Measurements from ENCODE around the gene SLC13A2. TPM values are rescaled to one million over a fixed set of nuclear protein-coding genes. Genes with fewer than 3 reads are reported as not detected.

Gene SLC13A2
- total RNA-seq, 3 donors from 2014 or later (not counting 1 experiment from before 2014, with no cell fraction given) = not detected

- intact Hi-C loops (cut with micrococcal nuclease) = no loop called here
- Mint-ChIP-seq H3K27me3 (ENCODE audit: low read depth in 2 of 2) (peaks cover 0 to 2% of the 10 kb centered on the region in 2 donors), H3K4me1 (no peaks in the 10 kb centered on the region), H3K9me3 (no peaks in the 10 kb centered on the region), H3K4me3 (no peak overlapping the region), H3K27ac (no peak overlapping the region), H3K36me3 (no peaks in the 10 kb centered on the region)
- DNase-seq = no peak
- no peak for TF ChIP-seq CTCF (IDR thresholded peaks at IDR 0.05)
- Histone ChIP-seq H3K9me3 (ENCODE audit: control insufficient read depth, insufficient read depth, low read length) (no peaks in the 10 kb centered on the region), H3K4me1 (ENCODE audit: control insufficient read depth, insufficient read depth, low read length) (no peaks in the 10 kb centered on the region), H3K36me3 (ENCODE audit: control insufficient read depth, insufficient read depth, low read length) (no peaks in the 10 kb centered on the region), H3K27ac (ENCODE audit: low read length) (no peak overlapping the region), H3K4me3 (ENCODE audit: low read length) (no peak overlapping the region), H3K27me3 (ENCODE audit: control insufficient read depth, insufficient read depth, low read length) (no peaks in the 10 kb centered on the region)
- 89% methylated on average over 6 of the region's 7 CpGs for WGBS (ENCODE audit: insufficient coverage)
- ATAC-seq = no peak
Measured at GRCh38 chr17:28532050-28532960, 58.9 kb downstream of the SLC13A2 start.

GRCh38 chr17:28533091-28533807 lies 59.8 kb downstream of the SLC13A2 start:
- no peaks in the 10 kb centered on the region for H3K36me3 Mint-ChIP-seq
- no peak overlapping the region for H3K4me3 Mint-ChIP-seq
- DNase-seq = no peak
- ATAC-seq = no peak
- Histone ChIP-seq H3K27me3 (ENCODE audit: control insufficient read depth, insufficient read depth, low read length) (no peaks in the 10 kb centered on the region), H3K4me1 (ENCODE audit: control insufficient read depth, insufficient read depth, low read length) (no peaks in the 10 kb centered on the region), H3K4me3 (ENCODE audit: low read length) (no peak overlapping the region), H3K36me3 (ENCODE audit: control insufficient read depth, insufficient read depth, low read length) (no peaks in the 10 kb centered on the region), H3K27ac (ENCODE audit: low read length) (no peak overlapping the region), H3K9me3 (ENCODE audit: control insufficient read depth, insufficient read depth, low read length) (no peaks in the 10 kb centered on the region)
- WGBS (ENCODE audit: insufficient coverage) = 86% methylated on average over 16 of the region's 16 CpGs
- no peak overlapping the region for H3K27ac Mint-ChIP-seq
- intact Hi-C loops (cut with micrococcal nuclease) = no loop called here
- TF ChIP-seq CTCF (IDR thresholded peaks at IDR 0.05) = no peak
- H3K4me1 Mint-ChIP-seq = no peaks in the 10 kb centered on the region
- peaks cover 0 to 2% of the 10 kb centered on the region in 2 donors for H3K27me3 Mint-ChIP-seq (ENCODE audit: low read depth in 2 of 2)
- no peaks in the 10 kb centered on the region for H3K9me3 Mint-ChIP-seq

GRCh38 chr17:28534740-28535375 lies 61.4 kb downstream of the SLC13A2 start:
- 84% methylated on average over 10 of the region's 11 CpGs for WGBS (ENCODE audit: insufficient coverage)
- Histone ChIP-seq H3K9me3 (ENCODE audit: control insufficient read depth, insufficient read depth, low read length) (no peaks in the 10 kb centered on the region), H3K4me3 (ENCODE audit: low read length) (no peak overlapping the region), H3K27ac (ENCODE audit: low read length) (no peak overlapping the region), H3K27me3 (ENCODE audit: control insufficient read depth, insufficient read depth, low read length) (no peaks in the 10 kb centered on the region), H3K36me3 (ENCODE audit: control insufficient read depth, insufficient read depth, low read length) (no peaks in the 10 kb centered on the region), H3K4me1 (ENCODE audit: control insufficient read depth, insufficient read depth, low read length) (no peaks in the 10 kb centered on the region)
- H3K9me3 Mint-ChIP-seq = no peaks in the 10 kb centered on the region
- peaks cover 0 to 2% of the 10 kb centered on the region in 2 donors for H3K27me3 Mint-ChIP-seq (ENCODE audit: low read depth in 2 of 2)
- TF ChIP-seq CTCF (IDR thresholded peaks at IDR 0.05) = no peak
- ATAC-seq = no peak
- no peak overlapping the region for H3K4me3 Mint-ChIP-seq
- no peaks in the 10 kb centered on the region for H3K4me1 Mint-ChIP-seq
- no peak for DNase-seq
- H3K36me3 Mint-ChIP-seq = no peaks in the 10 kb centered on the region
- intact Hi-C loops (cut with micrococcal nuclease) = no loop called here
- H3K27ac Mint-ChIP-seq = no peak overlapping the region

Data from natural killer cell (primary cell).